HL-60 (cell line): ENCODE results near the gene PRRG2.

Experiments used
- DNase-seq, 2 experiments: peaks; one replicate each; pipeline ENCODE4 v3.0.0-alpha.2; 2010 to 2020; ENCODE audit warnings: low read depth in 1 of 2, low spot score in 1 of 2
- H3K27ac ChIP-seq: fragments of 250-450 bp; sonication (Bioruptor Pico); replicated peaks from 2 replicates; pipeline ENCODE4 v1.5.1; 2020; ENCODE audit warnings: mild to moderate bottlenecking, moderate library complexity
- H3K27me3 ChIP-seq: fragments of 250-450 bp; sonication (Bioruptor Pico); 2 replicates; pipeline ENCODE4 v1.5.1; 2021; ENCODE audit warnings: mild to moderate bottlenecking, moderate library complexity; ENCODE audit not compliant: insufficient read depth, poor library complexity, severe bottlenecking
- H3K4me3 ChIP-seq: replicated peaks from 2 replicates; pipeline ENCODE4 v1.5.1; 2011; ENCODE audit warnings: mild to moderate bottlenecking, control low read depth, low read length; ENCODE audit not compliant: insufficient read depth
- GABPA ChIP-seq: IDR thresholded peaks from 2 replicates; pipeline ENCODE4 v1.6.1; 2012; ENCODE audit warnings: low read depth
- POLR2AphosphoS5 ChIP-seq: IDR thresholded peaks from 2 replicates; pipeline ENCODE4 v1.6.1; 2012; ENCODE audit warnings: low read depth
- SPI1 ChIP-seq: IDR thresholded peaks from 2 replicates; pipeline ENCODE4 v1.6.1; 2012; ENCODE audit warnings: low read depth, mild to moderate bottlenecking, borderline replicate concordance
- TF ChIP-seq, protein P1 (sequence below): IDR thresholded peaks from one replicate; pipeline ENCODE4 v1.5.1; 2011; ENCODE audit warnings: low read length, control low read depth, inconsistent platforms; ENCODE audit not compliant: insufficient read depth
- TF ChIP-seq, protein P2 (sequence below): IDR thresholded peaks from 2 replicates; pipeline ENCODE4 v1.6.1; 2012; ENCODE audit warnings: low read depth; ENCODE audit not compliant: insufficient replicate concordance

The PRRG2 gene

DNA sequence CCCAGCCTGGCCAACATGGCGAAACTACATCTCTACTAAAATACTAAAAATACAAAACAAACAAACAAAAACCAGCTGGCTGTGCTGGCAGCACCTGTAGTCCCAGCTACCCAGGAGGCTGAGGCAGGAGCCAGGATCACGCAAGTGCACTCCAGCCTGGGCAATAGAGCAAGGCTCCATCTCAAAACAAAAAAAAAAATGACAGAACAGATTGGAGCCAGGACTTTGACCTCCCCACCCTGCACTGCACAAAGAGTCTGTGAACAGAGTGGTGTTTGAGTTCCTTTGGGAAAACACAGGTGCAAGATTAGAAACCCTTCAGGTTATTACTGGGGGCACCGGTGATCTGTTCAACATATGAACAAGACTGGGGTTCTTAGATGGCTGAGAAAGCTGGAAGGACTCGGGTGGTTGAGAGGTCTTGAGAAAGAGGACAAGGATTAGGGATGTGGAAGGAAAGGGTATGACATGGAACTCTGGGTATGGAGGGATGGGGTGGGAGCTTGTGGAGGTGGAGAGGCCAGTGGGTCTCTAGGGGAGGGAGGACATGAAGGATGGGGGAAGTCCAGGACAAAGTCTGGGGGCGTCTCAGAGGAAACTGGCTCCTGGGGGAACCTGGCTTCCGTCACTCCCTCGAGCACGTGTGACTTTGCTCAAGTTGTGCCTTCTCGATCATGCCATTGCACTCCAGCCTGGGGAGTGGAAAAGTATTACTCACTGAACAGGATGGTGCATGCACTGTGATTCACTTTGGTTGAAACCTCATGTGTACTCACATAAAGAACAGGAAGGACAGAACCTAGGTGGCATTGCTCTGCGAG, 27.5 kb upstream of the PRRG2 start:
- Histone ChIP-seq H3K4me3 (no peak overlapping the region), H3K27ac (no peak overlapping the region), H3K27me3 (no peaks in the 10 kb centered on the region)
- DNase-seq = no peak
- TF ChIP-seq GABPA (no peak), POLR2AphosphoS5 (no peak), SPI1 (no peak)
- TF ChIP-seq, protein P1, sequence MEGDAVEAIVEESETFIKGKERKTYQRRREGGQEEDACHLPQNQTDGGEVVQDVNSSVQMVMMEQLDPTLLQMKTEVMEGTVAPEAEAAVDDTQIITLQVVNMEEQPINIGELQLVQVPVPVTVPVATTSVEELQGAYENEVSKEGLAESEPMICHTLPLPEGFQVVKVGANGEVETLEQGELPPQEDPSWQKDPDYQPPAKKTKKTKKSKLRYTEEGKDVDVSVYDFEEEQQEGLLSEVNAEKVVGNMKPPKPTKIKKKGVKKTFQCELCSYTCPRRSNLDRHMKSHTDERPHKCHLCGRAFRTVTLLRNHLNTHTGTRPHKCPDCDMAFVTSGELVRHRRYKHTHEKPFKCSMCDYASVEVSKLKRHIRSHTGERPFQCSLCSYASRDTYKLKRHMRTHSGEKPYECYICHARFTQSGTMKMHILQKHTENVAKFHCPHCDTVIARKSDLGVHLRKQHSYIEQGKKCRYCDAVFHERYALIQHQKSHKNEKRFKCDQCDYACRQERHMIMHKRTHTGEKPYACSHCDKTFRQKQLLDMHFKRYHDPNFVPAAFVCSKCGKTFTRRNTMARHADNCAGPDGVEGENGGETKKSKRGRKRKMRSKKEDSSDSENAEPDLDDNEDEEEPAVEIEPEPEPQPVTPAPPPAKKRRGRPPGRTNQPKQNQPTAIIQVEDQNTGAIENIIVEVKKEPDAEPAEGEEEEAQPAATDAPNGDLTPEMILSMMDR = no peak
- TF ChIP-seq, protein P2, sequence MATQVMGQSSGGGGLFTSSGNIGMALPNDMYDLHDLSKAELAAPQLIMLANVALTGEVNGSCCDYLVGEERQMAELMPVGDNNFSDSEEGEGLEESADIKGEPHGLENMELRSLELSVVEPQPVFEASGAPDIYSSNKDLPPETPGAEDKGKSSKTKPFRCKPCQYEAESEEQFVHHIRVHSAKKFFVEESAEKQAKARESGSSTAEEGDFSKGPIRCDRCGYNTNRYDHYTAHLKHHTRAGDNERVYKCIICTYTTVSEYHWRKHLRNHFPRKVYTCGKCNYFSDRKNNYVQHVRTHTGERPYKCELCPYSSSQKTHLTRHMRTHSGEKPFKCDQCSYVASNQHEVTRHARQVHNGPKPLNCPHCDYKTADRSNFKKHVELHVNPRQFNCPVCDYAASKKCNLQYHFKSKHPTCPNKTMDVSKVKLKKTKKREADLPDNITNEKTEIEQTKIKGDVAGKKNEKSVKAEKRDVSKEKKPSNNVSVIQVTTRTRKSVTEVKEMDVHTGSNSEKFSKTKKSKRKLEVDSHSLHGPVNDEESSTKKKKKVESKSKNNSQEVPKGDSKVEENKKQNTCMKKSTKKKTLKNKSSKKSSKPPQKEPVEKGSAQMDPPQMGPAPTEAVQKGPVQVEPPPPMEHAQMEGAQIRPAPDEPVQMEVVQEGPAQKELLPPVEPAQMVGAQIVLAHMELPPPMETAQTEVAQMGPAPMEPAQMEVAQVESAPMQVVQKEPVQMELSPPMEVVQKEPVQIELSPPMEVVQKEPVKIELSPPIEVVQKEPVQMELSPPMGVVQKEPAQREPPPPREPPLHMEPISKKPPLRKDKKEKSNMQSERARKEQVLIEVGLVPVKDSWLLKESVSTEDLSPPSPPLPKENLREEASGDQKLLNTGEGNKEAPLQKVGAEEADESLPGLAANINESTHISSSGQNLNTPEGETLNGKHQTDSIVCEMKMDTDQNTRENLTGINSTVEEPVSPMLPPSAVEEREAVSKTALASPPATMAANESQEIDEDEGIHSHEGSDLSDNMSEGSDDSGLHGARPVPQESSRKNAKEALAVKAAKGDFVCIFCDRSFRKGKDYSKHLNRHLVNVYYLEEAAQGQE = no peak

DNA sequence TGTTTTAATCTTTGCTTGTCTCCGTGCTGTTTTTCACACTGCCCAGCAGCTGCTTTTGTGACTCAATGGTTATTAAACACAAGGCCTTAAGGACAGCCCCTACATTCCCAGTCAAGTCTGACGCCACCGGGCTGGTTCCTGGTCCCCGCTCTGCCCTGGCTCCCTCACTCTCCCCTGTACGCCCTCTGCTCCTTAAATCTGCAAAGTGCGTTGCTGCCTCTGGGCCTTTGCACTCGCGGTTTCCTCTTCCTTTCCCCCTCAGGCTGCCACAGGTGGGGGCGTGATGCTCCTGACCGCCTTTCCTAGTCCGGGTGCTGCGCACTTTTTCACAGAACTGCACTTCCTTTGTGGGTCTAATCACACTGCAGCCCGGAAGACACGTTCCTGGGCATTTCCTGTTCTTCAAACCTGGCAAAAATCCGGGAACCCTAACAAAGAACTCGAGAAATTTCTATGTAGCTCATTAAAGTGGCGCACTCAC, 26.4 kb upstream of the PRRG2 start:
- no peak for DNase-seq
- TF ChIP-seq, protein P2 = no peak
- TF ChIP-seq SPI1 = no peak
- no peak for TF ChIP-seq POLR2AphosphoS5
- TF ChIP-seq, protein P1 = no peak
- no peak for TF ChIP-seq GABPA
- Histone ChIP-seq H3K27ac (no peak overlapping the region), H3K27me3 (no peaks in the 10 kb centered on the region), H3K4me3 (no peak overlapping the region)

DNA sequence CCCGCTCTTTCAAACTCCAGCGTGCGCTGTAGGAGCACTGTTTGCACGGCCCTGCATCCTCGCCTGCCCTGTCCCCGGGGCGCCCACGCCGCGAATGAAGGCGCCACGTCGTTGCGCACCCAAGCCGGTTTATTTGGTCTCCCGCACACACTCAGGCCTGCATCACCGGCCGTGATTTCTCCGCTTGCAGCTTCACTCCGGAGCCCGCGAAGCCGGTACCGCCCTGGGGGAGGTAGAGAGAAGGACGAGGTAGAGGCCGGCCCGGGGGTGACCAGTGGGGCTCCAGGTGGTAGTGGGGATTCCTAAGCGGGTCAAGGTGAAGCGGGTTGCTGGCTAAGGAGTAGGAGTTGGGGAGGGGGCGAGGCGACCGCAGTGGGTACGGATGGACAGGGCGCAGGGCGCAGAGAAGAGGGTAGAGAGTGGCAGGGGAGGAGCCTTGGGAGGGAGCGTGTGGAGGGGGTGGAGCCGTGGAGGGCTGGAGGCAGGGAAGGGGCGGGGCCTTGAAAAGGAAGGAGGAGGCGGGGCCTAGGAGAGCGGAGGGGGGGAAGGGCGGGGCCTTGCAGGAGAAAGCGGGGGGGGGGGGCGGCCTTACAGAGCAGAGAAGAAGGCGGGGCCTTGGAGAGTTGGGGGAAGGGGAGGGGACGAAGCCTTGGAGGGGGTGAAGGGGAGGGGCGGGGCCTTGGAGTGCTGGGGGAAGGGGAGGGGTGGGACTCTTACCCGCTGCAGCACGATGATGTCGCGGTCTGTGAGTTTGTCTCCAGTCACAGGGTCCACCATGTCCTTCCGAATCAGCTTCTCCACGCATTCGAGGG, 25.3 kb upstream of the PRRG2 start:
- no peak overlapping the region for H3K27ac ChIP-seq
- H3K4me3 ChIP-seq = no peak overlapping the region
- peak in 1 of 2 experiments; percentile 25 for DNase-seq
- no peaks in the 10 kb centered on the region for H3K27me3 ChIP-seq
- TF ChIP-seq POLR2AphosphoS5 (no peak), SPI1 (no peak)
- TF ChIP-seq, protein P1 = no peak
- TF ChIP-seq, protein P2 = no peak
